Measurements from ENCODE around the gene UBC.
A peak's percentile ranks its signal among the peaks of the same experiment; 100 is the strongest.

- TF ChIP-seq CTCF (IDR thresholded peaks at IDR 0.05), result peak in 4 of 7 experiments; percentile 28 to 64 (median 43)
- no peak for TF ChIP-seq EP300 (IDR thresholded peaks at IDR 0.05)
- no peak for TF ChIP-seq POLR2A (IDR thresholded peaks at IDR 0.05)
- TF ChIP-seq POLR2AphosphoS5 (IDR thresholded peaks at IDR 0.05), result no peak
Measured at GRCh38 chr12:124898200-124898922, 16.1 kb downstream of the UBC start.

Data from stomach (tissue), 4 donors.